NB4 (cell line): ENCODE results near the gene FGF13.

Experiments
- POLR2A ChIP-seq: IDR thresholded peaks from 2 replicates; pipeline ENCODE4 v1.6.1; 2011; ENCODE audit warnings: mild to moderate bottlenecking; ENCODE audit not compliant: insufficient read length; ENCODE audit errors: extremely low read depth
- TF ChIP-seq, protein P1 (sequence below): IDR thresholded peaks from one replicate; pipeline ENCODE4 v1.5.1; 2012; ENCODE audit warnings: low read depth, low read length

DNA sequence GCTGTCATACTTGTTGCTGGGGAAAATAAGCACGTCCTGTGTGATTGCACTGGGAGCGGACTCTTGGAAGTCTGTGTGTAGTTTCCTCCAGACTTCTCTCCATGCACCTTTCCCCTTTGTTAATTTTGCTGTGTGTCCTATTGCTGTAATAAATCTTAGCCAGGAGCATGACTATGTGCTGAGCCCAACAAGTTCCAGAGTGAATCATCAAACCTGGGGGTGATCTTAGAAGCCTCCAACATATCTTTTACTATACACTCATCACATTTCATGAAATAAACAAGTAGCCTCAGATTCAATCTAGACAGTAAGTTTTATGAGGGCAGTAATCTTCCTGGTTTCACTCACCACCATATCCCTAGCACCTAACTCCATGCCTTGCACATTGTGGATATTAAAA is 43.3 kb upstream of the FGF13 start:
- TF ChIP-seq, protein P1, sequence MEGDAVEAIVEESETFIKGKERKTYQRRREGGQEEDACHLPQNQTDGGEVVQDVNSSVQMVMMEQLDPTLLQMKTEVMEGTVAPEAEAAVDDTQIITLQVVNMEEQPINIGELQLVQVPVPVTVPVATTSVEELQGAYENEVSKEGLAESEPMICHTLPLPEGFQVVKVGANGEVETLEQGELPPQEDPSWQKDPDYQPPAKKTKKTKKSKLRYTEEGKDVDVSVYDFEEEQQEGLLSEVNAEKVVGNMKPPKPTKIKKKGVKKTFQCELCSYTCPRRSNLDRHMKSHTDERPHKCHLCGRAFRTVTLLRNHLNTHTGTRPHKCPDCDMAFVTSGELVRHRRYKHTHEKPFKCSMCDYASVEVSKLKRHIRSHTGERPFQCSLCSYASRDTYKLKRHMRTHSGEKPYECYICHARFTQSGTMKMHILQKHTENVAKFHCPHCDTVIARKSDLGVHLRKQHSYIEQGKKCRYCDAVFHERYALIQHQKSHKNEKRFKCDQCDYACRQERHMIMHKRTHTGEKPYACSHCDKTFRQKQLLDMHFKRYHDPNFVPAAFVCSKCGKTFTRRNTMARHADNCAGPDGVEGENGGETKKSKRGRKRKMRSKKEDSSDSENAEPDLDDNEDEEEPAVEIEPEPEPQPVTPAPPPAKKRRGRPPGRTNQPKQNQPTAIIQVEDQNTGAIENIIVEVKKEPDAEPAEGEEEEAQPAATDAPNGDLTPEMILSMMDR: no peak
- no peak for TF ChIP-seq POLR2A
